Peyer's patch (tissue), 4 donors: ENCODE measurements around the gene MAGT1.
A peak's percentile ranks its signal among the peaks of the same experiment; 100 is the strongest.

Experiments
- CTCF ChIP-seq, 6 experiments: fragments of 450-650 bp in 4 of 6; fragments of 200-600 bp in 2 of 6; sonication (generic) in 1 of 6; IDR thresholded peaks; one replicate each; pipeline ENCODE4 v1.5.1; 2017 to 2019; ENCODE audit warnings: antibody characterized with exemption in 6 of 6, mild to moderate bottlenecking in 3 of 6, moderate library complexity in 1 of 6
- POLR2A ChIP-seq, 2 donors: fragments of 450-650 bp; IDR thresholded peaks; one replicate each; pipeline ENCODE4 v1.5.1; 2017; ENCODE audit warnings: antibody characterized with exemption in 2 of 2, mild to moderate bottlenecking in 2 of 2, moderate library complexity in 2 of 2

- TF ChIP-seq CTCF (IDR thresholded peaks at IDR 0.05) (peak; percentile 29 to 69 (median 56)), POLR2A (IDR thresholded peaks at IDR 0.05) (peak in 1 of 2 donors; percentile 50)
Measured at GRCh38 chrX:77910108-77910840, 15.0 kb upstream of the MAGT1 start, which contains the start of gene ATP7A.
